Astrocyte (in vitro differentiated cells and primary cell): Measurements from ENCODE around the gene TICAM1. TPM values are rescaled to one million over a fixed set of nuclear protein-coding genes. Genes with fewer than 3 reads are reported as not detected.
A peak's percentile ranks its signal among the peaks of the same experiment; 100 is the strongest.

Experiments
- DNase-seq: peaks from one replicate; pipeline ENCODE4 v3.0.0-alpha.2; 2010; ENCODE audit warnings: low read depth
- FAIRE-seq: peaks from 2 replicates; lab custom pipeline; 2011; peaks lifted over from hg19 to GRCh38; lab: Jason Lieb, UNC
- H2AFZ ChIP-seq: 2 replicates; pipeline ENCODE4 v1.6.0; 2012; ENCODE audit warnings: low read depth, low read length, inconsistent platforms
- H3K27ac ChIP-seq: 2 replicates; pipeline ENCODE4 v1.5.1; 2011; ENCODE audit warnings: low read depth, low read length, inconsistent platforms
- H3K27me3 ChIP-seq: 2 replicates; pipeline ENCODE4 v1.6.0; 2011; ENCODE audit warnings: low read length, inconsistent platforms; ENCODE audit not compliant: insufficient read depth
- H3K36me3 ChIP-seq: 2 replicates; pipeline ENCODE4 v1.5.1; 2011; ENCODE audit warnings: low read length, inconsistent platforms; ENCODE audit not compliant: insufficient read depth
- H3K4me1 ChIP-seq: 2 replicates; pipeline ENCODE4 v1.5.1; 2011; ENCODE audit warnings: low read length, inconsistent platforms; ENCODE audit not compliant: insufficient read depth
- H3K4me2 ChIP-seq: 2 replicates; pipeline ENCODE4 v1.6.0; 2012; ENCODE audit warnings: low read length, inconsistent platforms
- H3K4me3 ChIP-seq: 2 replicates; pipeline ENCODE4 v1.5.1; 2011; ENCODE audit warnings: low read depth, mild to moderate bottlenecking, low read length, inconsistent platforms; ENCODE audit not compliant: insufficient read depth
- H3K79me2 ChIP-seq: 2 replicates; pipeline ENCODE4 v1.6.0; 2012; ENCODE audit warnings: mild to moderate bottlenecking, low read length, inconsistent platforms; ENCODE audit not compliant: insufficient read depth
- H3K9ac ChIP-seq: 2 replicates; pipeline ENCODE4 v1.6.0; 2012; ENCODE audit warnings: mild to moderate bottlenecking, low read length, inconsistent platforms
- H3K9me3 ChIP-seq: 2 replicates; pipeline ENCODE4 v1.5.1; 2012; ENCODE audit warnings: low read depth, mild to moderate bottlenecking, low read length, inconsistent platforms; ENCODE audit not compliant: insufficient read depth
- H4K20me1 ChIP-seq: 2 replicates; pipeline ENCODE4 v1.6.0; 2012; ENCODE audit warnings: low read length, inconsistent platforms; ENCODE audit not compliant: insufficient read depth
- H3K27ac Mint-ChIP-seq: one replicate; pipeline ENCODE4 v1.8.0; 2021; ENCODE audit warnings: mild to moderate bottlenecking, mixed read lengths; ENCODE audit not compliant: unreplicated experiment
- H3K27me3 Mint-ChIP-seq: one replicate; pipeline ENCODE4 v1.8.0; 2021; ENCODE audit warnings: low read depth, mixed read lengths; ENCODE audit not compliant: unreplicated experiment
- H3K36me3 Mint-ChIP-seq: one replicate; pipeline ENCODE4 v1.8.0; 2021; ENCODE audit warnings: low read depth, mixed read lengths; ENCODE audit not compliant: unreplicated experiment
- H3K4me1 Mint-ChIP-seq: one replicate; pipeline ENCODE4 v1.8.0; 2021; ENCODE audit warnings: low read depth, mixed read lengths; ENCODE audit not compliant: unreplicated experiment
- H3K4me3 Mint-ChIP-seq: one replicate; pipeline ENCODE4 v1.8.0; 2021; ENCODE audit warnings: mild to moderate bottlenecking, moderate library complexity, mixed read lengths; ENCODE audit not compliant: unreplicated experiment
- H3K9me3 Mint-ChIP-seq: one replicate; pipeline ENCODE4 v1.8.0; 2021; ENCODE audit warnings: mild to moderate bottlenecking, mixed read lengths; ENCODE audit not compliant: unreplicated experiment
- EZH2 ChIP-seq: IDR thresholded peaks from 2 replicates; pipeline ENCODE4 v1.6.1; 2012; ENCODE audit warnings: mild to moderate bottlenecking, low read length, inconsistent platforms; ENCODE audit not compliant: insufficient read depth
- total RNA-seq: library from RNA; stranded (reverse); gene quantifications from 2 replicates; pipeline ENCODE4 v1.2.1, GENCODE V29; 2021
- TF ChIP-seq, protein P1 (sequence below): IDR thresholded peaks from 2 replicates; pipeline ENCODE4 v1.5.1; 2011; ENCODE audit warnings: low read depth, mild to moderate bottlenecking, inconsistent platforms, low read length, moderate library complexity; ENCODE audit not compliant: insufficient read depth

TICAM1 gene
- total RNA-seq, 1 donor from 2014 or later, result 10.0 TPM

DNA sequence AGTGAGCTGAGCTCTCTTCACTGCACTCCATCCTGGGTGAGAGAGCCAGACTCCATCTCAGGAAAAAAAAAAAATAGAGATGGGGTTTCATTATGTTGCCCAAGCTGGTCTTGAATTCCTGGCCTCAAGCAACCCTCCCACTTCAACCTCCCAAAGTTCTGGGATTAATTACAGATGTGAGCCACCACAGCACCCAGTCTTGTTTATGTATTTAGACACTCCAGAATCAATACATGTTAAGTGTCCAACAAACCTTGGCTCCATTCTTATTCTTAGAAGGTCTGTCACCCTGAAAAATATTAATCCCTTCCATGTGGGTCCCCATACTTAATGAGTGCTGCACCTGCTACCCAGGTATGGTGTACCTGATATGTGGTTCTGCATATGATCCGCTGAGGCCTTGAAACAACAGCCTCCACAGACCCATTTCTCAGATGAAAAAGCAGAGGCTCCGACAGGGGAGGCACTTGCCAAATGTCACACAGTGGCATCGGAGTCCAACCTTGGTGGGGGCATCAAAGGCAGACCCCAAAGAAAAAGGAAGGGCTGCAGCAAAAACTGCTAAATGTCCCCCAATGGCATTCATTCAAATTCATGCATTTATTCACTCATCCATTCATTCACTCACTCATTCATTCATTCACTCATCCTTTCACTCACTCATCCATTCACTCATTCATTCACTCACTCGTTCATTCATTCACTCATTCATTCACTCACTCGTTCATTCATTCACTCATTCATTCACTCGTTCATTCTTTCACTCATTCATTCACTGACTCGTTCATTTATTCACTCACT lies 16.7 kb downstream of the TICAM1 start:
- peaks cover 7% of the 10 kb centered on the region for H3K4me1 Mint-ChIP-seq
- no peak overlapping the region for H3K27ac Mint-ChIP-seq
- H3K27me3 Mint-ChIP-seq, result no peaks in the 10 kb centered on the region
- no peaks in the 10 kb centered on the region for H3K9me3 ChIP-seq
- H3K79me2 ChIP-seq, result no peaks in the 10 kb centered on the region
- H3K36me3 ChIP-seq, result peaks cover 5% of the 10 kb centered on the region
- no peaks in the 10 kb centered on the region for H3K27me3 ChIP-seq
- H3K4me3 ChIP-seq, result no peak overlapping the region
- no peak overlapping the region for H3K4me3 Mint-ChIP-seq
- peak overlapping the region; percentile 75 for H3K4me2 ChIP-seq
- FAIRE-seq (no peak), DNase-seq (peak; percentile 41)
- H3K9ac ChIP-seq, result no peak overlapping the region
- H3K36me3 Mint-ChIP-seq, result peaks cover 12% of the 10 kb centered on the region
- TF ChIP-seq, protein P1, sequence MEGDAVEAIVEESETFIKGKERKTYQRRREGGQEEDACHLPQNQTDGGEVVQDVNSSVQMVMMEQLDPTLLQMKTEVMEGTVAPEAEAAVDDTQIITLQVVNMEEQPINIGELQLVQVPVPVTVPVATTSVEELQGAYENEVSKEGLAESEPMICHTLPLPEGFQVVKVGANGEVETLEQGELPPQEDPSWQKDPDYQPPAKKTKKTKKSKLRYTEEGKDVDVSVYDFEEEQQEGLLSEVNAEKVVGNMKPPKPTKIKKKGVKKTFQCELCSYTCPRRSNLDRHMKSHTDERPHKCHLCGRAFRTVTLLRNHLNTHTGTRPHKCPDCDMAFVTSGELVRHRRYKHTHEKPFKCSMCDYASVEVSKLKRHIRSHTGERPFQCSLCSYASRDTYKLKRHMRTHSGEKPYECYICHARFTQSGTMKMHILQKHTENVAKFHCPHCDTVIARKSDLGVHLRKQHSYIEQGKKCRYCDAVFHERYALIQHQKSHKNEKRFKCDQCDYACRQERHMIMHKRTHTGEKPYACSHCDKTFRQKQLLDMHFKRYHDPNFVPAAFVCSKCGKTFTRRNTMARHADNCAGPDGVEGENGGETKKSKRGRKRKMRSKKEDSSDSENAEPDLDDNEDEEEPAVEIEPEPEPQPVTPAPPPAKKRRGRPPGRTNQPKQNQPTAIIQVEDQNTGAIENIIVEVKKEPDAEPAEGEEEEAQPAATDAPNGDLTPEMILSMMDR, result no peak
- TF ChIP-seq EZH2, result no peak
- no peaks in the 10 kb centered on the region for H3K9me3 Mint-ChIP-seq
- H3K4me1 ChIP-seq, result peaks cover 11% of the 10 kb centered on the region
- H2AFZ ChIP-seq, result no peak overlapping the region
- no peak overlapping the region for H3K27ac ChIP-seq
- H4K20me1 ChIP-seq, result no peaks in the 10 kb centered on the region

DNA sequence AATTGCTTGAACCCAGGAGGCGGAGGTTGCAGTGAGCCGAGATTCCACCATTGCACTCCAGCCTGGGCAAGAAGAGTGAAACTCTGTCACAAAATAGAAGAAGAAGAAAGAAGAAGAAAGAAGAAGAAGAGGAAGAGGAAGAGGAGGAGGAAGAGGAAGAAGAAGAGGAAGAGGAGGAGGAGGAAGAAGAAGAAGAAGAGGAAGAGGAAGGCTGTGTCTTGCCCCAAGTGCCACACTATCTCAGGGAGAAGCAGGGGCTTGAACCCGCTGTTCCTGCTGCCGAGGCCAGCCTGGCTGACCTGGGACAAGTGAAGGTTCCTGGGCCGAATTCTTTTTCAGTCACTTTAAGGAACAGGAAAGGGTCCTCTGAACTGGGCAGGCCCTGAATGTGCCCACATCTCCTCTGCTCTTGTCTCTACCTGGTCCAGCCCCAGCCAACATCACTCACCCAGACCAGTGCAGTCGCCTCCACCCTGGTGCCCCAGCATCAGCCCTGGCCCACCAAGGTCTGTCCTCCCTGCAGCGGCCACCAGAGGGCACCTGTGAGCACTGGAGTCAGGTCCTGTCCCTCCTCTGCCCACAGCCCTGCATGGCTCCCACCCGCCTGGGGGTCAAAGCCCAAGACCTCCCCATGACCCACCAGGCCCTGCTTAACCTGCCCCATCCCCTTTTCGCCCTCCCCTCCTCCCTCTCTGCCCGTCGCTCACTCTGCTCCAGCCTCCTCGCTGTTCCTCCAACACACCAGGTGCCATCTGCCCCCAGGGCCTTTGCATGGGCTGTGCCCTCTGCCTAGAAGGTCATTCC lies 20.0 kb downstream of the TICAM1 start:
- peak overlapping the region; percentile 21 for H3K27ac ChIP-seq
- Mint-ChIP-seq H3K27ac (peak overlapping the region; percentile 100), H3K36me3 (peaks cover 3% of the 10 kb centered on the region), H3K27me3 (no peaks in the 10 kb centered on the region), H3K4me3 (no peak overlapping the region), H3K9me3 (no peaks in the 10 kb centered on the region), H3K4me1 (peaks cover 9% of the 10 kb centered on the region)
- no peak overlapping the region for H2AFZ ChIP-seq
- H3K4me1 ChIP-seq, result peaks cover 13% of the 10 kb centered on the region
- FAIRE-seq, result no peak
- peaks cover under 1% of the 10 kb centered on the region for H3K36me3 ChIP-seq
- H3K9me3 ChIP-seq, result no peaks in the 10 kb centered on the region
- TF ChIP-seq EZH2, result no peak
- TF ChIP-seq, protein P1, result peak; percentile 63
- H3K4me3 ChIP-seq, result no peak overlapping the region
- no peaks in the 10 kb centered on the region for H4K20me1 ChIP-seq
- no peak overlapping the region for H3K9ac ChIP-seq
- no peak overlapping the region for H3K4me2 ChIP-seq
- no peaks in the 10 kb centered on the region for H3K27me3 ChIP-seq
- DNase-seq, result no peak
- H3K79me2 ChIP-seq, result no peaks in the 10 kb centered on the region
